Activated T-helper 9 cell treated with anti-CD3 and anti-CD28 coated beads, Interleukin-2, amount 50 U/mL, for 16 hours (primary cell): Measurements from ENCODE around the gene IGF2BP1.
"Not testable (repeated sequence)": the region's sequence is repeated elsewhere in the genome, so short reads cannot be mapped to it uniquely, and the experiment has no call there.

ENCODE experiments used
- DNase-seq: peaks from one replicate; pipeline ENCODE4 v3.0.0-alpha.2; 2020; ENCODE audit warnings: low read depth

Gene IGF2BP1

GRCh38 chr17:49100601-49101000, 103.4 kb downstream of the IGF2BP1 start:
- DNase-seq, result no peak

DNA sequence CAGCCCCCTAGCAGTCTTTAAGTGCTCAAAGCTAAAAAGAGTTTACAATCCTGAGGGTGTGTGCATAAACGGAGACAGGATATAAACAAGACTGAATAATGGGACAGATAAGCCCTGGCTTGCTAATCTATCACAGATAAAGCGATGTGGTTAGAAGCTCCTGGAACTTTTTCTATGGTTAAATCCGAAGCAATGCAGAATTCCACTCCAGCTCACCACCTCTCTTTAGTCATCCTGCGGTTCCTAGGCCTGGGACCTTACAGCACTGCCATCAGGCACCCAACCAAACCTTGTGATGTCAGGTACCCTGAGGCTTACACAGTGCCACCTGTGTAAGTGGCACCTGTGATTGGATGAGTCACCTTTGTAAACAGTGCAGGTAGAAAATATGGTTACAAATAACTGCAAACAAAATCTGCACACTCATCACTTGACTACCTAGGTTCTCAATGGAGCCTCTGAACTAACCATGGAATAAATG, 103.9 kb downstream of the IGF2BP1 start:
- DNase-seq, result no peak

GRCh38 chr17:49103360-49103759, 106.2 kb downstream of the IGF2BP1 start:
- DNase-seq, result not testable (repeated sequence)

DNA sequence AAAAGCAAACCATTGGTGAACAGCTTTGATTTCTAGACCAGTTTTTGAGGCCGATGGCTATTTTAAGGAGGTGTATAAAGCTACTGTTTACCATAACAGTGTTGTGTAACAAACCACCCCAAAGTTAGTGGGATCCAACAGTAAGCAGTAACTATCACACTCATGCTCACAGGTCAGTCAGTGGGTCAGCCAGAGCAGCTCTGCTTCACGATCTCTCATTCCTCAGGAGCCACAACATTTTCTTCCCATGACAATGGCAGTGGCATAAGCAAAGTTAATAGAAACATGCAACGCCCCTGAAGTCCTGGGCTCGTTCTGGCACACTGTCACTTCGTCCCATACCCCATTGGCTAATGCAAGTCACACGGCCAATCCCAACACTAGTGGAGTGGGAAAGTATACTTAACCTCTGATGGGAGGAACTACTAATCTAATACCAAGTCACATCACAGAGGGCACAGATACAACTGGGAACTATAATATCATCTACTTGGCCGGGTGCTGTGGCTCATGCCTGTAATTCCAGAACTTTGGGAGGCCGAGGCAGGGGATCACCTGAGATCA, 107.4 kb downstream of the IGF2BP1 start:
- no peak for DNase-seq
